Endothelial cell of umbilical vein (primary cell): ENCODE measurements around the gene TM6SF1. TPM values are rescaled to one million over a fixed set of nuclear protein-coding genes. Genes with fewer than 3 reads are reported as not detected.
"Not testable (repeated sequence)": the region's sequence is repeated elsewhere in the genome, so short reads cannot be mapped to it uniquely, and the experiment has no call there.

Experiments used
- BruUV-seq: library from RNA; stranded (reverse); fragments of 400-500 nt; replicated peaks from 2 replicates; lab custom pipeline; 2021; lab: Mats Ljungman, UMichigan
- CTCF ChIA-PET: fragments of 300-600, 350-600 bp; sonication (Branson Sonifier 250); formaldehyde crosslinking; loops from one replicate; lab custom pipeline; 2021; ENCODE audit warnings: antibody characterized with exemption, inconsistent platforms; lab: Charles Lee
- POLR2A ChIA-PET: fragments of 300-600, 350-600 bp; sonication (Branson Sonifier 250); formaldehyde crosslinking; loops from one replicate; lab custom pipeline; 2021; ENCODE audit warnings: antibody characterized with exemption, inconsistent platforms; lab: Charles Lee
- DNase-seq: peaks from one replicate; pipeline ENCODE4 v3.0.0-alpha.2; 2011; ENCODE audit warnings: low read depth, low spot score
- FAIRE-seq: peaks from 2 replicates; lab custom pipeline; 2011; peaks lifted over from hg19 to GRCh38; lab: Jason Lieb, UNC
- H2AFZ ChIP-seq: 2 replicates; pipeline ENCODE4 v1.6.0; 2012; ENCODE audit warnings: low read depth, low read length, control low read depth, inconsistent platforms
- H3K27ac ChIP-seq: 2 replicates; pipeline ENCODE4 v1.5.1; 2011; ENCODE audit warnings: low read depth, mild to moderate bottlenecking, control low read depth, low read length, moderate library complexity; ENCODE audit not compliant: insufficient read depth
- H3K27me3 ChIP-seq, 2 experiments: 2 replicates each; pipeline versions ENCODE4 v1.6.0 to v1.6.1; 2011; ENCODE audit warnings: low read length in 2 of 2, mixed read lengths in 1 of 2; ENCODE audit not compliant: control insufficient read depth in 2 of 2, insufficient read depth in 2 of 2
- H3K36me3 ChIP-seq, 2 experiments: 2 replicates in 1 of 2; 3 replicates in 1 of 2; pipeline ENCODE4 v1.5.1; 2011; ENCODE audit warnings: low read length in 2 of 2, mild to moderate bottlenecking in 1 of 2, moderate library complexity in 1 of 2; ENCODE audit not compliant: control insufficient read depth in 2 of 2, insufficient read depth in 2 of 2; ENCODE audit errors: extremely low read depth in 1 of 2
- H3K4me1 ChIP-seq: 3 replicates; pipeline ENCODE4 v1.5.1; 2011; ENCODE audit warnings: mild to moderate bottlenecking, low read length; ENCODE audit not compliant: control insufficient read depth, insufficient read depth; ENCODE audit errors: extremely low read depth
- H3K4me2 ChIP-seq: 2 replicates; pipeline ENCODE4 v1.6.1; 2011; ENCODE audit warnings: low read length, control low read depth, mixed read lengths; ENCODE audit not compliant: insufficient read depth
- H3K4me3 ChIP-seq, 3 experiments: fragments of 200-600 bp in 1 of 3; sonication (generic), shearing (Covaris generic) in 1 of 3; replicated peaks in 1 of 3; 2 replicates each; pipeline ENCODE4 v1.5.1; 2011 to 2016; ENCODE audit warnings: control low read depth in 3 of 3, low read length in 3 of 3, mild to moderate bottlenecking in 2 of 3, inconsistent platforms in 1 of 3, low read depth in 1 of 3, moderate library complexity in 1 of 3; ENCODE audit not compliant: insufficient read depth in 1 of 3
- H3K79me2 ChIP-seq: 2 replicates; pipeline ENCODE4 v1.6.0; 2012; ENCODE audit warnings: low read length, inconsistent platforms; ENCODE audit not compliant: control insufficient read depth, insufficient read depth
- H3K9ac ChIP-seq: replicated peaks from 2 replicates; pipeline ENCODE3; 2011; ENCODE audit warnings: low read length, control low read depth; ENCODE audit not compliant: insufficient read depth; ENCODE audit errors: extremely low read depth
- H3K9me1 ChIP-seq: replicated peaks from 3 replicates; pipeline ENCODE4 v1.6.0; 2011; ENCODE audit warnings: mild to moderate bottlenecking, low read length; ENCODE audit not compliant: control insufficient read depth, insufficient read depth; ENCODE audit errors: extremely low read depth
- H3K9me3 ChIP-seq: replicated peaks from 2 replicates; pipeline ENCODE4 v1.5.1; 2012; ENCODE audit warnings: low read length, inconsistent platforms; ENCODE audit not compliant: control insufficient read depth, insufficient read depth
- H4K20me1 ChIP-seq: replicated peaks from 2 replicates; pipeline ENCODE3; 2011; ENCODE audit warnings: mild to moderate bottlenecking, low read length; ENCODE audit not compliant: control insufficient read depth, insufficient read depth; ENCODE audit errors: extremely low read depth
- CTCF ChIP-seq, 2 donors: IDR thresholded peaks; 1 replicate in 1 of 2; 2 replicates in 1 of 2; pipeline ENCODE4 v1.5.1; 2011; ENCODE audit warnings: low read length in 2 of 2, mild to moderate bottlenecking in 2 of 2, moderate library complexity in 2 of 2, control low read depth in 1 of 2, inconsistent platforms in 1 of 2, low read depth in 1 of 2; ENCODE audit not compliant: insufficient read depth in 1 of 2; ENCODE audit errors: extremely low read depth in 1 of 2
- EZH2 ChIP-seq: IDR thresholded peaks from 2 replicates; pipeline ENCODE4 v1.6.1; 2012; ENCODE audit warnings: borderline replicate concordance, low read depth, mild to moderate bottlenecking, moderate library complexity, low read length, inconsistent platforms; ENCODE audit not compliant: severe bottlenecking
- FOS ChIP-seq: IDR thresholded peaks from 2 replicates; pipeline ENCODE4 v1.6.1; 2011; ENCODE audit warnings: mild to moderate bottlenecking, low read length, moderate library complexity, borderline replicate concordance; ENCODE audit not compliant: insufficient read depth
- GATA2 ChIP-seq: IDR thresholded peaks from 2 replicates; pipeline ENCODE4 v1.7.0; 2011; ENCODE audit warnings: low read depth, mild to moderate bottlenecking, moderate library complexity, mixed read lengths, low read length; ENCODE audit not compliant: insufficient read length, insufficient read depth
- JUN ChIP-seq: IDR thresholded peaks from 2 replicates; pipeline ENCODE4 v1.6.1; 2011; ENCODE audit warnings: borderline replicate concordance, low read depth; ENCODE audit not compliant: insufficient read length, insufficient read depth
- MAX ChIP-seq: IDR thresholded peaks from 2 replicates; pipeline ENCODE4 v1.6.1; 2011; ENCODE audit not compliant: insufficient read depth, insufficient read length
- MYC ChIP-seq: IDR thresholded peaks from one replicate; pipeline ENCODE4 v1.6.1; 2011; ENCODE audit warnings: mild to moderate bottlenecking, low read depth, low read length
- POLR2A ChIP-seq: IDR thresholded peaks from 2 replicates; pipeline ENCODE4 v1.6.1; 2012; ENCODE audit warnings: low read depth, mild to moderate bottlenecking, control low read depth, low read length
- POLR2AphosphoS5 ChIP-seq: IDR thresholded peaks from 2 replicates; pipeline ENCODE4 v1.6.1; 2012; ENCODE audit warnings: low read depth, mild to moderate bottlenecking, control low read depth, low read length, moderate library complexity; ENCODE audit not compliant: insufficient read depth
- dilution Hi-C: fragments of 300-500 bp; cut with MboI; formaldehyde crosslinking; loops from one replicate; pipeline ENCODE4 v1.15.0; 2019; ENCODE audit warnings: low sequenced_read_pairs; ENCODE audit not compliant: extremely low pct_ligation_motif_present
- intact Hi-C: fragments of 100-400 bp; cut with micrococcal nuclease; formaldehyde crosslinking; loops from one replicate; pipeline ENCODE4 v1.10.0; 2022
- polyA plus RNA-seq, 4 experiments: library from polyadenylated mRNA; depleted of rRNA in 3 of 4; stranded (reverse) in 3 of 4; unstranded in 1 of 4; fragments of >200 nt; gene quantifications; 2 replicates each; pipeline versions ENCODE4 v1.2.1 to v1.2.3, GENCODE V29; 2011 to 2012; ENCODE audit warnings: missing spikeins in 1 of 4
- total RNA-seq: library from RNA; stranded (reverse); gene quantifications from 2 replicates; pipeline ENCODE4 v1.2.3, GENCODE V29; 2021

TM6SF1 gene
- total and polyA plus RNA-seq, 2 donors (not counting 3 experiments of a cell fraction or from before 2014, with no cell fraction given): 26.5 to 38.0 TPM

DNA sequence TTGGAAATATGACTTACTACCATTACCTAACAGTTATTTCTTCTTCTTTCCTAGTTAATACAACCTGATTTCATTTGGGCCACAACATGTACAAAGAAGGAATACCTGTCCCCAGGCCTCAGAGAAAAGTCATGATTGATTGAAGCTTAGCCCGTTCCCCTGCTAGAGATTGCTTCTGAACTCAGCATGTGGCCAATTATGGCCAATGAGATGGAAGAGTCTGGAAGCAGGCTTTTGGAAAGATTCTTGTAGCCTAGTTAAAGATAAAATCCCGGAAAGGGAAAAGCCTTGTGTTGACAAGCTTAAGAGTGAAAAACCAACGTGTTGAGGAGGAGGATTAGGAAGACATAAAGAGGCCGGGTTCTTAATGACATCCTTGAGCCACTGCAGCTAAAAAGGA is 17.0 kb upstream of the TM6SF1 start:
- Histone ChIP-seq H3K4me3 (no peak overlapping the region), H3K9me3 (no peaks in the 10 kb centered on the region), H3K9ac (no peak overlapping the region), H3K27me3 (no peaks in the 10 kb centered on the region), H3K79me2 (no peaks in the 10 kb centered on the region), H3K4me2 (no peak overlapping the region), H2AFZ (no peak overlapping the region), H3K4me1 (peaks cover 12% of the 10 kb centered on the region), H3K36me3 (no peaks in the 10 kb centered on the region), H4K20me1 (no peaks in the 10 kb centered on the region), H3K9me1 (no peaks in the 10 kb centered on the region), H3K27ac (no peak overlapping the region)
- intact Hi-C loops (no loop called here), dilution Hi-C loops (no loop called here)
- CTCF ChIA-PET: interaction anchor here (1.4 kb wide), 1 partner anchor 18 kb away, joined by 3 read pairs; no protein-coding TSS in a partner anchor
- POLR2A ChIA-PET: no interaction called here
- FAIRE-seq (no peak), DNase-seq (no peak)
- no peak for TF ChIP-seq JUN
- TF ChIP-seq CTCF (IDR thresholded peaks at IDR 0.05; ENCODE audit: extremely low read depth in 1 of 2, insufficient read depth in 1 of 2, low read depth in 1 of 2, low read length in 2 of 2): no peak
- TF ChIP-seq MYC: no peak
- TF ChIP-seq EZH2: no peak
- TF ChIP-seq FOS: no peak
- TF ChIP-seq GATA2: no peak
- no peak for TF ChIP-seq MAX
- TF ChIP-seq POLR2AphosphoS5: no peak
- no peak for TF ChIP-seq POLR2A
- BruUV-seq: no TSS peak

DNA sequence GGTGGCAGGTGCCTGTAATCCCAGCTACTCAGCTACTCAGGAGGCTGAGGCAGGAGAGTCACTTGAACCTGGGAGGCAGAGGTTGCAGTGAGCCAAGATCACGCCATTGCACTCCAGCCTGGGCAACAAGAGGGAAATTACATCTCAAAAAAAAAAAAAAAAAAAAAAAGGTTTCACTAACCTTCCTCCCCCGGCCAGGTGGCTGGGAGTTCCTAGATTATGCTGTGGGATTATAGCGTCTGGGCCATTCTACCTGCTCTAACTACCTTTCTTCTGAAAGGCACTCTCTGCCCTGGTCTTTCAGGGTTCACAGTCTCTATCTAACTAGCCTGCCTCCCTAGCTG is 15.5 kb upstream of the TM6SF1 start:
- DNase-seq, H3K9me3 ChIP-seq, H3K79me2 ChIP-seq, H4K20me1 ChIP-seq, POLR2A ChIA-PET, H3K9me1 ChIP-seq, H3K4me3 ChIP-seq, FAIRE-seq, H3K27me3 ChIP-seq, H3K36me3 ChIP-seq, dilution Hi-C loops: not testable (repeated sequence)
- peak overlapping the region; percentile 65 for H3K4me2 ChIP-seq
- H3K27ac ChIP-seq: peak overlapping the region; percentile 93
- BruUV-seq: TSS peak; percentile 76
- CTCF ChIA-PET: interaction anchor here (0.7 to 1.8 kb wide), 3 partner anchors 17 to 81 kb away, joined by 3 to 5 read pairs (median 3); partner anchors contain the start of gene C15orf40
- peak overlapping the region; percentile 53 for H3K9ac ChIP-seq
- peak overlapping the region; percentile 56 for H2AFZ ChIP-seq
- H3K4me1 ChIP-seq: peaks cover 12% of the 10 kb centered on the region
- intact Hi-C loops: loop anchor here (1.0 kb wide), 4 partner anchors 16 to 81 kb away; partner anchors contain the start of genes BTBD1 and C15orf40
